HG02840 (cell line): Measurements from ENCODE around the gene PDXK.

Experiments
- ATAC-seq: cut with Tn5 transposase; IDR thresholded peaks from one replicate; pipeline ENCODE4 v1.9.1; 2021; ENCODE audit warnings: mild to moderate bottlenecking, moderate library complexity, moderate number of reproducible peaks; ENCODE audit not compliant: unreplicated experiment, low FRiP score

Gene PDXK

DNA sequence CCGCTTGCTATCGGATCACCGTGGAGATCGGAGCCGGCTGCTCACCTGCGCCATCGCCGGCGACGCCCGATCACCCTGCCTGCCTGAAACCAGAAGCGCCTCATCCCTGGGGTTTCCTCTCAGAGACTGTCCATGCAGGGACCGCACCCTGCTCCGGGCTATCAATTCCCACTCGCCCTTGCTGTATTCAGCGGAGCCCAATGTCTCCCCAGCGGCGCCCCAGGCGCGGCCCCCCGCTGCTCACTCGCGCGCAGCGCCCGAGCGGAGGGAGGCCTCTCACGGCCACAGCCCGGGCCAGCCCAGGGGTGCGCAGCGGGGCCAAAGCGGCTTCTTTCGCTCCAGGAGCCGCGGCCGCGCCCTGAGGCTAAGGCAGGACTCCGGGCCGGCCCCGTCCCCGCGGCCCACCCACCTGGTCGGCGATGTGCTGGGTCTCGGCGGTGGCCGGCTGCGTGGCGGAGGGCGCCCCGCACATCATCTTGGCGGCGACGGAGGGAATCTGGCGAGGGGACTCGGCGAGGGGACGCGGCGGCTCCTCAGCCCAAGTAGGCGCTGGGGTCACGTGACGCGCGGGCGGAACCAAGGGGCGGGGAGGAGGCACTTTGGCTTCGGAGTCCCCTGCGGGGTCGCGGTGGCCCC is 57.0 kb downstream of the PDXK start, which contains the start of gene CSTB:
TSS of gene CSTB (minus strand) at position 514 of the 636 bp plus-strand sequence. CDS start at position 475, 39 bp downstream.
- ATAC-seq = peak; percentile 61

DNA sequence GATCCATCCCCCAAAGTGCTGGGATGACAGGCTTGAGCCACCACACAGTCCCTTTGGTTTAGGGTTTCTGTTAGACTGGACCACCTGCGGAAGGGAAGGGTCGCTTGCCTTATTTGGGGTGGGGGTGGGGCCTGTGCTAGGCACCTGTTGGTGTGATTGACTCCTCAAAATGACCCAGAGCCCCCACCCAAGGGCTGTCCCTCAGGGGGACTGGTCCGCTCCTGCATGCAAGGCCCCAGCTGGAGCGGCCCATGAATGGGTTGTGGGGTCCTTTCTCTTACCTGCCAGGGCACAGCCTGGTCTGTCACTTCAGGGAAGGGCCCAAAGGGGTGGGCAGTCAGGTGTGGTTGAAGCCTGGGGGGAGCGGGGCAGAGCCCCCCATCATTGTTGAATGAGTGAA is 59.0 kb downstream of the PDXK start:
- ATAC-seq = no peak

GRCh38 chr21:43778469-43779335 is 59.8 kb downstream of the PDXK start:
- ATAC-seq = no peak

DNA sequence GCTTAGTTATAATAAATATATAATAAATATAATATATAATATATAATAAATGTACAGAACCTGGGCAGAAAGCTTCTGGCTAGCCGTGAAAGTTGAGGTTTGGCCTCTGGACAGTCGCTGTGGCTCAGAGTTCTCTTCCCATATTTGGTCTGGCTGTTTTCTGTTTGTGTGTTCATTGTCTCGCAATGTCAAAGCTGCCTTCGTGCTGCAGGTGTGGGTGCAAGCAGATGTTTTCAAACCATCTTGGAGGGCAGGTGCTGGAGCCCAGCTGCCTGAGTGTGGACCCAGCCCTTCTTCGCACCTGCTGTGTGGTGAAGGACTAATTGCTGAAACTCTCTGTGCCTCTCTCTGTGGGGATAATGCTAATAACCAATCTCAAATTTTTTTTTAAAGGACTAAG is 60.7 kb downstream of the PDXK start:
- no peak for ATAC-seq

- no peak for ATAC-seq
Measured at GRCh38 chr21:43781846-43782245, 62.9 kb downstream of the PDXK start.

DNA sequence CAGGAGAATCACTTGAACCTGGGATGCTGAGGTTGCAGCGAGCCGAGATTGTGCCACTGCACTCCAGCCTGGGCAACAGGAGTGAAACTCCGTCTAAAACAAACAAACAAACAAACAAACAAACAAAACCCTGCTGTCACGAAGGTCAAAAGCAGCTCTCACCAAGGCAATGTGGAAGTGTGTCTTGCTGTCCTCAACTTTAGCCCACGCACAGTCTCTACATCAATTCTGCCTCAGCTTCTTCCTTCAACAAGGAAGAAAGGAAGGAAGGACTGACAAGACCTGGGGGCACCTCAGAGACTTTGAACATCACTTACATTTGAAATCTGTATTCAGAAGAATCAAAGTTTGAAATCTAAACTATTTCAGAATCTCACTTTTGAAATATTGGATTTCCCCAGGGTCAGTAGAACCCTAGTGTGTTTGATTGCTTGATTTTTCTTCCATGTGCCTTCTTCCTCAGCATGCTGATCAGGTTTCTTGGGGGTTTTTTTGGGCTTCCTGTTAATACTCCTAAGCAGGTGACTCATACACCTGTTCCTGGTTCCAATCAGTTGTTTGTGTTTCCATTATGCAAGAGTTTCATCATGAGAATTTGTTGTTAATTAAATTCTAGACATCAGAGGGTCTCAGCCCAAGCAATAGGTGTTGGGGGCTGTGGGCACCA is 63.6 kb downstream of the PDXK start:
- no peak for ATAC-seq

DNA sequence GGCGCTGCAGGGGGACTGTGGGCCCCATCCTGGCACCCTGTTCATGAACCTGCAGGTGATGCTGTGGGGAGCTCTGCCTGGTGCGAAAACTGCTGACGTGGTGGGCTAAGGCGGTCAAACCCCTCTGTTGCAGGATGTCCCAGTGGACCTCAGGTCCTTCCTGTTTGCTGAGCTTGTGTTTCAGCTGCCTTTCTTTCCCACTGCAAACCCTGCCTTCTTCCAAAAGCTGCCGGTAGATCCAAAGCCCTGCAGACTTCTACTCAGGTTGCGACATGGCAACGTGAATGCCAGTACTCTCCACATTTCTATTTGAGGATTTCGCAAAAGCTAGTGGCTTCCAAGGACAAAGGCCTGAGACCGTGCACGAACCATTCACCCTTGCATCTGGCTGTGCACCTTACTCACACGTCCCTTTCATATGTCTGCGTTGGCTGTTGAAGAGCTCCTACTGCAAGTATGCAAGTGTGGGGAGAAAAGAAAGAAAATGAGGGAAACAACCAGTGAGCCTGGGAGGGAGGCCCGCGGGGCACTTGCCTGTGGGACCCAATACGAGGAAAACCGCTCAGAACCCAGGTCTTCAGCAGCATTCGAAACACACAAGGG is 64.3 kb downstream of the PDXK start:
- ATAC-seq = no peak

- ATAC-seq = no peak
Measured at GRCh38 chr21:43785134-43785533, 66.2 kb downstream of the PDXK start.

- no peak for ATAC-seq
Measured at GRCh38 chr21:43786300-43786806, 67.4 kb downstream of the PDXK start.

- ATAC-seq = no peak
Measured at GRCh38 chr21:43786807-43787440, 68.0 kb downstream of the PDXK start.

GRCh38 chr21:43789276-43790009 is 70.5 kb downstream of the PDXK start, which contains the start of gene RRP1:
TSS of gene RRP1 (plus strand) at chr21:43789577. CDS start at chr21:43789630, 53 bp downstream.
- ATAC-seq = peak; percentile 77

DNA sequence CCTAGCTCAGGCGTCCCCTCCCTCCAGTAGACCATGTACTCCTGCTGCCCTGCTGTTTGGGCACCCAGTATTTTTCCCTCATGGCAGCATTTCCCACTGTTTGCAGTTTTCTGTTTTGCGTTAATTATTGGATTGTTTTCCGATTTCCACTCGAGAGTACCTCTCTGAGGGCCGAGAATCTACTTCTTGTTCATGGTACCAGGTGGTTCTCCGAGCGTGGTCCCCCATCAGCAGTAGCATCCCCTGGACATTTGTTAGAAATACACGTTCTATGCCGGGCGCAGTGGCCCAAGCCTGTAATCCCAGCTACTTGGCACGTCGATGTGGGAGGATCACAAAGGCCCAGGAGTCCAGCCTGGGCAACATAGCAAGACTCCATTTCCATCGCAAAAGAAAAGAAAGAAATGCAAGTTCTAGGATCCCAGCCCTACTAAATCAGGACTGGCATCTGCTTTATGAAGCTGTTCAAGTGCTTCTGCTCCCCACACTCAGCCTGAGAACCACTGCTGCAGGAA is 71.1 kb downstream of the PDXK start:
- no peak for ATAC-seq

DNA sequence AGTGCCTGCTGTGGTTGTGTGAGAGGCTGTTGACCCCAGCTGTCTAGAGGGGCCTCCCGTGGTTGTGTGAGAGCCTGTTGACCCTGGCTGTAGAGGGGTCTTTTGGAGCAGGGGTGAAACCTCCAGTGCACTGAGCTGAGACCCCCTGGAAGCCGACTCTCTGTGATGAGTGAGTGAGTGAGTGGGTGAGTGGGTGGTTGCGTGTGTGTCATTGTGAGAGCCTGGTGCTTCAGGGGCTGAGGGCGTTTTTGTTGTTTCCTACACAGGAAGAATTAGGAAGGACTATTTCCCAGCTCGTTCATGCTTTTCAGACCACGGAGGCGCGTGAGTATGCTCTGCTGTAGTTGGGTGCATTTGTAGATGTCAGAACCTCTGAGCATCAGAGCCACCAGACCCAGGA is 73.5 kb downstream of the PDXK start:
- ATAC-seq = no peak

- ATAC-seq = no peak
Measured at GRCh38 chr21:43793243-43793642, 74.3 kb downstream of the PDXK start.

DNA sequence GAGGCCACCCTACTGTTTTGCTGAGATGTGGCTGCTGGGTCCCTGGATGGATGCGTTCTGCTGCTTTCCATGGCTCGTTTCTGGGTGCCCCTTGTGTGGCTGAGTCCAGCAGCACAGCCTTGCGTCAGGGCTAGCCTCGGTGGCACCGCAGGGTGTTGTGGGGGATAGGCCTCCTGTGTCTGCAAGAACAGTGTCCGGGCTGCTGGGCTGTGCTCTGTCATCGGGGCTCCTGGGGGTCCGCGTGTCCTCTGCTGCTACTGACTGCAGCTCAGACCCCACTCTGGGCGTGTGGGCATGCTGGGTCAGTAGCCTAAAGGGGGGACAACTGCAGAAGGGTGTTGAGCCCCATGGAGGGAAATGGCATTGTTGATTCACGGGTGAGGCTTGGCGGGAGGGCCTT is 75.4 kb downstream of the PDXK start:
- ATAC-seq = no peak

DNA sequence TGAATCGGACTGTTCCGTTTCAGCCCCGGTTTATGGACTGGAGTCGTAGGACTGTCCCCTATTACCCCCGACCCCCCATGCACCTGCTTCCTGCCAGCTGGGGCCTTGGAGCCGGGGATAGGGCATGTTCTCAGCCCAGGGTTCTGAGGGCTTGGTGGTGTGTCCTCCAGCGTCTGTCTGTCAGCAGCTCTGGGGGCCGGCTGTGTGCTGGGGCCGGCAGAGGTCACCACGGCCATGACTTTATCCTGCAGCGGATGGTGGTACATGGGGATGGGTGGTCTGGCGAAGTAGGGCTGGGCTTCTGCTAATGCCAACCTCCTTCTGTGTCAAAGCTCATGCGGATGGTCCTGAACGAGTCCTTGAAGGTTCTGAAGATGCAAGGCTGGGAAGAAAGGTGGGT is 75.9 kb downstream of the PDXK start:
- no peak for ATAC-seq

GRCh38 chr21:43797415-43797814 is 78.5 kb downstream of the PDXK start:
- ATAC-seq = no peak

DNA sequence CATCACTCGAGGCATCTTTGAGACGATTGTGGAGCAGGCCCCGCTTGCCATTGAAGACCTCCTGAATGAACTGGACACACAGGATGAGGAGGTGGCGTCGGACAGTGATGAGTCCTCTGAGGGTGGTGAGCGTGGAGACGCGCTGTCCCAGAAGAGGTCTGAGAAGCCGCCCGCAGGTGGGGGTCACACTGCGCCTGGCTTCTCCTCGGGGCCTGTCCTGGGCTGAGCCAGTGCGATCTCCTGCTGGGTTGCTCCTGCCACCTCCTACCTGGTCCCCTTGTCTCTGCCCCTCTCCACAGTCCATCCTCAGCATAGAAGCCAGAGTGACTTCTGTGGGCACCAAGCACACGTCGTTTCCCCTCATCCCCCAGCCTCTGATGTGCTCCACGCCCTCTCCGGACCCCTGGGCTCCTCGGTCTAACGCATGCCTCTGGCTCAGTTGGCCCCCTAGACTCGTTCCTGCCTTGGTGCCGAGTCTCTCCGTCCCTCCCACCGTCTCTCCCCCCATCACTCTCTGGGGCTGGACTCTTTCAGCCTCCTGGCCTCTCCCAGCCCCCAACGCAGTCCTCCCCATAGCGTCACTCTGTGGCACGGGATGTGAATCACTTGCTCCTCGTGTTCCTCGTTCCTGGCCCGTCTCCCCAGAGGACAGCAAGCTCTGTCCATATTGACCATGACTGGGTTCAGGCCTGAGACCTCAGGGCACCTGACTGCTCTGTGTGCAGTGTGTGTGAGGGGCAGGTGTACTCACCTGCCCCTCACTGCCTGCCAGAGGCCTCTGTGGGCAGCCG is 79.2 kb downstream of the PDXK start:
- no peak for ATAC-seq
